Stimulated activated CD8-positive, alpha-beta memory T cell treated with anti-CD3 and anti-CD28 coated beads, Interleukin-15, amount 100 ng/mL, for 4 hours (primary cell): ENCODE measurements around the gene ADA.

Experiments
- DNase-seq, 2 donors: peaks; one replicate each; pipeline ENCODE4 v3.0.0-alpha.2; 2020; ENCODE audit warnings: low read depth in 2 of 2

Gene ADA

DNA sequence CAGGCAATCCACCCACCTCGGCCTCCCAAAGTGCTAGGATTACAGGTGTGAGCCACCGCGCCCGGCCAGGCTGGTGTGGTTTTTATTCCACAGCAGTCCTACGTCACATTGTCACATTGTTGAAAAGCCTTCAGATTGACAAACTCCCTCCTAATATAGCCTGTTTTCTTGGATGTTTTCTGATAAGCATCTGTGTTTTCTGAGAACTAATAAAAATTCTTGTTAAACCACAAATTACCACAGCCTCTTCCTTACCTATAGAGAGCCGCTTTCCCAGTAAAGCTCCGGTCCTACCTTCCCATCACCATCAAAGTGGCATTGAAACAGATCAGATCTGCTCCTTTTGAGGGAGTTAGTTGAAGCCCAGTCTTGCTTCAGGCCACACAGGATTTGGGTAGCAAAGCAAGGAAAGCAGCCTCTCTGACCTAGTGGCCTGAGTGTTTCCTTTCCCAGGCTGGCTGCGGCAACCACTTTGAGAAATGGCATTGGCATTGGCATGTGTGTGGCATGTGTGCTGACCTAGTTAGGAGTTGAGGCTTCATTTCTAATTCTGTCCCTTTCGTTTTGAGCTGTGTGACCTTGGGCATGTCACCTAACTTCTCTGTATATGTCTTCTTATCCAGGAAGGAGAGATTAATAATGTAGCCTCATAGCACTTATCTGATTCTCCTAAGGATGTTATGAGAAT lies 70.8 kb downstream of the ADA start:
- no peak for DNase-seq

DNA sequence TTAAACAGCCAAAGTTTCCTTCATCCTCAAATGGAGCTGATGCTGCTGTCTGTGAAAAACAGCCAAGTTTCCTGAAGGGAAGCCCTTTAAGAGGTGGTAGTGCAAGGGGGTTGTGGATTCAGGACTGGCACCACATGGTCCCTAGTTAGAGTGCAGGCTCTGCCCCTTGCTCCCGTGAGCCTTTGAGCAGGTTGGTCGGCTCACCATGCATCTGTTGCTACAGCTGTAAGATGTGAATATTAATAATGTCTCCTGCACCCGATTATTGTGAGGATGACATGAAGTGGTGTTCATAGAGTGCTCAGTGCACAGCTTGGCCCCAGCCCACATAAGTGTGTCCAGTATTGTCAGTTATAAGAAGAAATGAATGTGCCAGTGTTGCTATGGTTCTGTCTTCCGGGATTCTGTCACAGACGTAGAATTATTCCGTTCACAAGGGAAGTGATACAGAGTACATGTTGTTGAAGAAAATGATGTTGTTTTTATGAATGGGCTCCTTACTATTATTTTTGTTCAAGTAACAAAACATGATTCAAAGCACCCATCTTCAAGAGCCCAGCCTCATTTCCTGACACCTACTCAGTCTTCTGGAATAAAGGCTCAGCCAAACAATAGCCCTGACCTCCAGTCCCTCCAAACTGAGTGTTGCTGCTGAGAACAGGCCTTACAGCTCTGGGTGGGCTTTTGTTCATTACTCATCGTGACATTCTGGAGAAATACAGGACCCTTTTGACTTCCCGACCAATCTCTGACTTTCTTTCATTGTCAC lies 72.0 kb downstream of the ADA start:
- DNase-seq: no peak

DNA sequence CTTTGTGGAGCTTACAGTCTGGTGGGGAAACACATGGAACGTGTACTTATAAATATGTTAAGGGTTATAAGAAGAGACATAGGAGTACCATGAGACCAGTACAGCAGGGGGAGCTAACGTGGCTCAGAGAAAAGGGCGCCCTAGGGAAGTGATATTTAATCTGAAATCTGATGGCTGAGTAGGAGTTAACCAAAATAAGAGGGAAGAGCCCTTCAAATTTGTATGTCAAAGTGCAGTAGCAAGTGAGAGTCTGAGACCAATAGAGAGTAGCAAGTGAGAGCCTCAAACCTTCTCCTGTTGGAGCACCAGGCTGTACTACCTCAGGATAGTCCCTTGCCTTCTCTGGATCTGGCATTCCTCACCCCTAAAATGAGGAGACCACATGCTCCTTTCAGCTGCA lies 75.2 kb downstream of the ADA start:
- no peak for DNase-seq

DNA sequence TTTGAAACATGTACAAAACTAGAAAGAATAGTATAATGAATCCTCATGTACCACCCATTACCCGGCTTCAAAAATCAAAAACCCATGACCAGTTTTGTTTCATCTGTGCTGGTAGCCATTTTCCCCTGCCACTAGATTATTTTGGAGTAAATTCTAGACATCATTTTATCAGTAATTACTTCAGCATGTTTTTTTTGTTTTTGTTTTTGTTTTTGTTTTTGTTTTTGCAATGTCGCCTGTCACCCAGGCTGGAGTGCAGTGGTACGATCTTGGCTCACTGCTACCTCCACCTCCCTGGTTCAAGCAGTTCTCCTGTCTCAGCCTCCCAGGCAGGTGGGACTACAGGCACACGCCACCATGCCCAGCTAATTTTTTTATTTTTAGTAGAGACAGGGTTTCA lies 77.1 kb downstream of the ADA start:
- no peak for DNase-seq

DNA sequence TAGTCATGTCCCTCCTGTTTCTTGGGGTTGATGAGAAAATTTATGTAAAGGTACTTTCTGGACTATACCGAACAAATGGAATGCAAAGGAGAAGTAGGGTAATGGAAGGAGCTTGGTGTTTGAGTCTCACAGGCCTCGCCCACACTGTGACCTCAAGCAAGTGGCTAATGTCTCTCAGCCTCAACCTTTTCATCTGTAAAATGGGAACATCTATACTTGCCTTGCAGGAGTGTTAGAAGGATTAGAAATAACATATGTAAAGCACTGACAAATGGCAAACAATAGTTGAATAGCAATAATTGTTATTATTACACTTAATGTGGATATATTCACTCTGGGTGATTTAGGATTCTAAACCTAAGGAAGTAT lies 78.0 kb downstream of the ADA start:
- no peak for DNase-seq

DNA sequence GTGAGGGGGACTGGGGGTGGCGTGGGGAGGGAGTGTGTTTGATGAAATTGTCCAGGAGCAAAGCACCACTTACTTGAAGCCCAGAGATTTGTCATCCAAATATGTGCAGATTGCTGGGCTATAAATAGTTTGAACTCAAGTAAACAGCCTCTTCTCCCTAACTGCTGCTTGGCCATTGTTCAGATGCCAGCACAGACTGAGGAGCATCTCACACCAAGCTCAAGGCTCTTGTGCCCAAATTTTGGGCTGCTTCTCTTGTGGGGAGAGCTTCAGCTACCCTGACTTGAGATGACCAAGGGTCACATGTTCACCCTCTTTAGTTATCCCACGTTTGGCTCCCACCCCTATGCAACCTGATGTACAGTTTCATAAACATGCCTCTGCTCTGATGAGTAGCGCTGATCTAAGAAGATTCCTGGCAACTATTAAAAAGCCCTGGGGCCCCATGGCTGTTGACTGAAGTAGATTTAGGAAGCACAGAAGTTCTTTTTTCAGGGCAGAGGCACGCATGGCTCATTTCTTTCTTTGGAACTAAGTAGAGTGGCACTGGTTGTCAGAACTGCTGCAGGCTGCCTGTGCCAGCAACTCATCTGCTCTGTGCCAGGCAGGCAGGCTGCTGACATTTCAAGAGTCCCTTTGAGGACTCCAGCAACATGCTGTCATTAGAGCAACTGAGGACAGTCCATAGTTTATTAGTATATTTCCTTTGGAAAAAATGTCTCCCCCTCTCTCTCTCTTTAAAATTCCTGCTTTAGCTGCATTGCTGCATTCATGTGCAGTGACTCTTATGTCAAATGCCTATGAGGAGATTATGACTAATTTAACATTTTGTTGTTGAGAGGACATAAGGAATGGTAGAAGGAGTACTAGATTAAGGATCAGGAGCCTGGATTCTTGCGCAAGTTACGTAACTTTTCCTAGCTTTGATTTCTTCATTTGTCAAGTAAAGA lies 78.7 kb downstream of the ADA start:
- no peak for DNase-seq

DNA sequence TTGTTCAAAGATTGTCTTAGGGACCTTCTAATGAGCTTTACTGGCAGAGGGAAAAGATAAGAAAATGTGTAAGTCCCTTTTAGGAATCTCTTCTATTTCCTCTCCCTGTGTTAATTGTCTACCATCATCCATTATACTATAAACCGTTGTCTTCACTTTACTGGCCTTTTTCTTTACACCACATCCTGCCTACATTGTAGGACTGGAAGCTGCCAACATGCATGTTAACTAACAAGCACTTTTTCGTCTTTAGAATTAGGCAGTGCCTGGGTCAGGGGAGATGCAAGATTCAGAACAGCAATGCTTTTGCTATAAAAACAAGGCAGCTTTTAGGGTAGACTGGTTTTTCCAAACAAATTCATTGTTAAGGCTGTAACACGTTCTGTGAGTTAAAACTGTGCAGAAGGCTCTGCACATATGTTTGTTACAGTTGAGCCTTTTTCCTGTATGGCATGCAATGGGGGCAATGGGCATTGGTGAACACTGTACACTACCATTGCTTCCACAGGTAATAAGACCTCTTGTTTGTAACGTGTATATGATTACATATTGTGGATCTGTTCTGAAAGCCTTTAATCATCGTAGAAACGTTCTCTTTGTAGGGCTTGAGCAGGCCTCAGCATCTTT lies 80.0 kb downstream of the ADA start:
- no peak for DNase-seq

DNA sequence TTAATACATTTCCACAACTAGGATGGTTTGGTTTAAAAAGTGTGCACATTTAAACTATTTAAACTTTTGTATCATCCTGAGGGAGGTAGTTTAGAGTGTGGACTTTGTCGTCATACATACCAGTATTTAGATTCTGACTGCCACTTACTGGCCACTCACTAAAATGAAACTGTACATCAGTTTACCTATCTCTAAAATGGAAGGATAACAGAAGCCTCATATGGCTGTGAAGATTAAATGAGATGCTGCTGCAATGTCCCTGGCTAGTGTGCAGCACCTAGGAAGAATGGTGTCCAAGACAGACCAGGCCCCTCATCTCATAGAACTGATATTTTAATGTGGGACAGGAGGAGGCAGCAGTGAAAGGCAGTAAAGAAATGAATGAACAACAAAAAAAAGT lies 81.1 kb downstream of the ADA start:
- no peak for DNase-seq
